GM12891 (cell line): ENCODE measurements around the gene CDC7.
A peak's percentile ranks its signal among the peaks of the same experiment; 100 is the strongest.

Experiments used
- DNase-seq: peaks from one replicate; pipeline ENCODE4 v3.0.0; 2011; ENCODE audit warnings: low spot score; ENCODE audit not compliant: insufficient read length
- FAIRE-seq: peaks from 2 replicates; lab custom pipeline; 2011; peaks lifted over from hg19 to GRCh38; lab: Jason Lieb, UNC
- PAX5 ChIP-seq: IDR thresholded peaks from 2 replicates; pipeline ENCODE4 v1.6.1; 2011; ENCODE audit warnings: low read length, moderate library complexity, mild to moderate bottlenecking; ENCODE audit not compliant: insufficient read depth, severe bottlenecking
- POLR2A ChIP-seq: IDR thresholded peaks from 2 replicates; pipeline ENCODE4 v1.6.1; 2011; ENCODE audit warnings: low read depth, low read length, control low read depth
- POLR2AphosphoS5 ChIP-seq: IDR thresholded peaks from 2 replicates; pipeline ENCODE4 v1.6.1; 2011; ENCODE audit warnings: low read depth, low read length, control low read depth
- POU2F2 ChIP-seq: IDR thresholded peaks from 2 replicates; pipeline ENCODE4 v1.6.1; 2011; ENCODE audit warnings: low read depth, mild to moderate bottlenecking, control low read depth, low read length, moderate library complexity
- SPI1 ChIP-seq: IDR thresholded peaks from 2 replicates; pipeline ENCODE4 v1.6.1; 2011; ENCODE audit warnings: low read depth, low read length, control low read depth
- TAF1 ChIP-seq: IDR thresholded peaks from 2 replicates; pipeline ENCODE4 v1.6.1; 2011; ENCODE audit warnings: low read depth, low read length, control low read depth

CDC7 gene

GRCh38 chr1:91569411-91570119, 68.9 kb downstream of the CDC7 start:
- no peak for TF ChIP-seq POLR2A
- TF ChIP-seq PAX5, result no peak
- no peak for TF ChIP-seq POLR2AphosphoS5
- TF ChIP-seq TAF1, result no peak
- FAIRE-seq (no peak), DNase-seq (no peak)

GRCh38 chr1:91570120-91570448, 69.4 kb downstream of the CDC7 start:
- no peak for DNase-seq
- FAIRE-seq, result no peak
- TF ChIP-seq POLR2AphosphoS5 (no peak), POLR2A (no peak), SPI1 (no peak), PAX5 (no peak), POU2F2 (no peak), TAF1 (no peak)

DNA sequence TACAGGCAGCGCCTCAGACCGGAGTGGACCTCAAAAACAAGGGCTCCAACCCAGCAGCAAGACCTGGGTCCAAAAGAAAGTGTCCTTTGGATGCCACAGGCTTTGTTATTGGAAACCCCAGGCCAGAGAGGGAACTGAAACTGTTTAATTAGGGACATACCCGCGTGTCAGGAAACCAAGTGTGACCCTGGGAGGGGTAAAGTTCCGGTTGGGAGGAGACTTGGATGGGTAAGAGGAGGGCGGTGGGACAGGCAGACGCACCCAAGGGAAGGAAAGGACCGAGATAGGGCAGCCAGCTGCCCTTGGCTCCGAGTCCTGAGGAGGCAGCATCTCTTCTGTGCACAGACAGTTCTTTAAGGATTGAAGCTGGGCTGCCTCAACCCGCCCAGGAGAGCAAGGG, 71.4 kb downstream of the CDC7 start:
- FAIRE-seq (peak; percentile 71), DNase-seq (no peak)
- TF ChIP-seq PAX5 (peak; percentile 56), POLR2AphosphoS5 (no peak), POLR2A (no peak), POU2F2 (peak; percentile 99), TAF1 (no peak), SPI1 (peak; percentile 99)
